GM18909 (cell line): ENCODE results near the gene GET3.
A peak's percentile ranks its signal among the peaks of the same experiment; 100 is the strongest.
"Not testable (repeated sequence)": the region's sequence is repeated elsewhere in the genome, so short reads cannot be mapped to it uniquely, and the experiment has no call there.

Experiments used
- ATAC-seq: cut with Tn5 transposase; IDR thresholded peaks from one replicate; pipeline ENCODE4 v1.9.1; 2021; ENCODE audit warnings: mild to moderate bottlenecking; ENCODE audit not compliant: unreplicated experiment, poor library complexity

The GET3 gene

GRCh38 chr19:12790628-12791344 lies 53.5 kb downstream of the GET3 start:
- ATAC-seq, result no peak

GRCh38 chr19:12791345-12792050 lies 54.2 kb downstream of the GET3 start, which contains the start of gene JUNB:
Gene JUNB, plus strand, starts transcription at chr19:12791486. Its CDS starts 286 bp downstream, at chr19:12791772.
- peak; percentile 36 for ATAC-seq

- ATAC-seq, result no peak
Observed at GRCh38 chr19:12792051-12792852, 55.0 kb downstream of the GET3 start.

DNA sequence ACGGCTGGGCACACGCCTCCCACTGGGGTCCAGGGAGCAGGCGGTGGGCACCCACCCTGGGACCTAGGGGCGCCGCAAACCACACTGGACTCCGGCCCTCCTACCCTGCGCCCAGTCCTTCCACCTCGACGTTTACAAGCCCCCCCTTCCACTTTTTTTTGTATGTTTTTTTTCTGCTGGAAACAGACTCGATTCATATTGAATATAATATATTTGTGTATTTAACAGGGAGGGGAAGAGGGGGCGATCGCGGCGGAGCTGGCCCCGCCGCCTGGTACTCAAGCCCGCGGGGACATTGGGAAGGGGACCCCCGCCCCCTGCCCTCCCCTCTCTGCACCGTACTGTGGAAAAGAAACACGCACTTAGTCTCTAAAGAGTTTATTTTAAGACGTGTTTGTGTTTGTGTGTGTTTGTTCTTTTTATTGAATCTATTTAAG lies 55.6 kb downstream of the GET3 start:
- no peak for ATAC-seq

DNA sequence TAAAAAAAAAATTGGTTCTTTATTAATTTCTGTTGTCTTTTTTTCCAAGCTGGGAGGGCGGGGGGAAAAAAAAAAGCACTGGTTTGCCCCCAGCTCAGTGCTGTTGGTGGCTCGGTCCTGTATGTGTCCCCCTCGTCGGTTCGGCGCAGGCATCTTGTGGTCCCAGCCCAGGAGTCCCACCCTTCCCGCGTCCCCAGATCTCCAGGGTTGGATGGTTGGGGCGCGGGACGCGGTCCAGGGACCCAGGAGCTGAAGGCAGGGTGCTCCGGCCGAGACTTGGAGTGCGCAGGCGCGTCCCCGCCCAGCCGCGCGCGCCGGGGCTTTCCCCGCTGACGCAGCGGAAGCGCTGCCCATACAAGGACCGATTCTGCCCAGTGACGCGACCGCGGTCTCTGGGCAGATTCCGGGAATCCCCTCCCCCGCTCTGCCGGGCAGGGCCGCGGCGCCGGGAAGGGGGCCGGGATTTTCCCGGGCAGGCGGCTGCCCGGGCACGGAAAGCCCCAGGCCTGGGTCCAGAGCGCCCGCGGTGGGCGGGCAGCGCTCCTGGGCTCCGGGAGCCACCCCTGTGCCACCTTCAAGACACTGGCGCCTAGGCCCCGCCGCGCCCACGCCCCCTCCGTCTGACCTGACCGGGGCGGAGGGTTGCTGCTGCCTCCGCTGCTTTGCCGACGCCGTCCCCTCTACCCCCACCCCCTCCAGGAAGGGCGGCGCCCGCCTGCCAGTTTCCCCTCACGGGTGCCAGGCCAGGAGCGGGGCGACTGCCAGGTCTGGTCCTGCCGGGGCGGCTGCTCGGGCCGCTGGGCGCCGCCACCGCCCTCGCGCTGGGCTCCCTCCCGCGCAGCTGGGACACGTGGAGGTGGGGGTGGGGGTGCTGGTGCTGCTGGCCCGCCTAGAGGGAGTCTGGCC lies 56.2 kb downstream of the GET3 start:
- ATAC-seq, result peak; percentile 38

DNA sequence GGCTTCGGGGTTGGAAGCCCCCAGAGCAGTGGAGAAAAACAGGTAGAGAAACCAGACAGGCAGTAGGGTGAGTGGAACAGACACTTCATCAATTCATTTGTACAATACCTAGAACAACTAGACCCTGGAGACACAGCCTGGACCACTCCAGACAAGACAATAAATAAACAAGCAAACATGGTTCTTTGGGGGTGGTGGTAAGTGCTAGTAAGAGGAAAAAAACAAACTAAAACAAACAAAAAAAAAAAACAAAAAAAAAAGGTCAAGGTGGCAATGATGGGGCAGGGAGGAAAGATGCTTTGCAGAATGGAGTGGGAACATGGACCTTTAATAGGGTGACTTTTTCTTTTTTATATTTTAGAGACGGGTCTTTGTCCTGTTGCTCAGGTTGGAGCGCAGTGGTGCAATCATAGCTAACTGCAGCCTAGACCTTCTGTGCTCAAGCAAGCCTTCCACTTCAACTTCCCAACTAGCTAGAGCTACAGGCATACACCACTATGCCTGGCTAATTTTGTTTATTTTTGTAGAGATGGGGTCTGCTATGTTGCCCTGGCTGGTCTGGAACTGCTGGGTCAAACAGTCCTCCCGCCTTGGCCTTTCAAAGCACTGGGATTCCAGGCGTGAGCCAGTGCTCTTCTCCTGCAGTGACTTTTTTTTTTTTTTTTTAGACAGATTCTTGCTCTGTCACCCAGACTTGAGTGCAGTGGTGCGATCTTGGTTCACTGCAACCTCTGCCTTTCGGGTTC lies 57.1 kb downstream of the GET3 start:
- ATAC-seq, result no peak

DNA sequence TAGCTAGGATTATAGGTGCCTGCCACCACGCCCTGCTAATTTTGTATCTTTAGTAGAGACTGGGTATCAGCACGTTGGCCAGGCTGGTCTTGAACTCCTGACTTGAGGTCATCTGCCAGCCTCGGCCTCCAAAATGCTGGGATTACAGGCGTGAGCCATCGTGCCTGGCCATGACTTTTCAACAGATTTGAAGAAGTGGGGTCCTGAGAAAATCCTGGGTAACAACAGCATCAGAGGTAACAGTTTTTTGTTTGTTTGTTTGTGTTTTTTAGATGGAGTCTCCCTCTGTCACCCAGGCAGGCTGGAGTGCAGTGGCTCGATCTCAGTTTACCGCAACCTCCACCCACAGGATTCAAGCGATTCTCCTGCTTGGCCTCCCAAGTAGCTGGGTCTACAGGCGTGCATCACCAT lies 57.7 kb downstream of the GET3 start:
- ATAC-seq, result no peak

DNA sequence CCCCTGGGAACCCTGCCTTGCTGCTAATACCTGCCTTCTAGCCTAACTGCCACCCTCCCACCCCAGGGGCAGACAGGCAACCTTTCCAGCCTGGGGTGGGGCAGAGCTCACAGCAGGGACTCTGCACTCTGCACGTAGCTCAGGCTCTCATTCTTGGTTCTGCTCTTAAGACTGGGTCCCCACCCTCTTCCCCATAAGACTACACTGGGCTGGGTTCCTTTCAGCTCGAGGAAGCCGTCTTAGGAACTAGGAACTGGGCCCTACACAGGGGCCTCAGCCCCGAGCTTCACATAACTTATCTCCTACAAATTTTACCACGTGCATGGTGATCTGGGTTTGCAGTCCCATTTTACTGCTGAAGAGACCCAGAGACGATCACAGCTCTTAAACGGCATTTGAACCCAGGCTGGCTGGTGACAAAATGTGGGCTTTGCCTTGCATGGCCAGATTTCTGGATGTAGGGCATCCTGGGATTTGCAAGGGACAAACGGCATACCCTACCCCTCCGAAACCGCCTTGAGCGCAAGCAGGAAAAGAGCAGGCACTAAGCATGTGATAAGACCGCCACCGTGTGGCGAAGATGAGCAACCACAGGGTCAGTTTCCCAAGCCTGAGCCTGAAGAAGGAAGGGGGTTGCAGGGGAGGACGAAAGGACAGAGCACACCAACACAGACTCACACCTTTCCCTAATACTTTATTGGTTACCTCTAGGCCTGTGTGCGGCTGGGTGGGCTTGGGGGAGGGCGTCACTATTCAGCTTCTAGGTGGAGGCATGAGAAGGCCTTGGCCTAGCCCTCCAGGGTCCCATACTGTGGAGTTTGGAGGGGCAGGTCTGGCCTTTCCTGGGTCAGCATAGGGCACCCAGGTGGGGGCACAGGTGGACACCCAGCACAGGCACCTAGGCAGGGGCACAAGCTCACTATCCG lies 59.1 kb downstream of the GET3 start:
- ATAC-seq, result no peak

- no peak for ATAC-seq
Observed at GRCh38 chr19:12797141-12797587, 59.9 kb downstream of the GET3 start.

DNA sequence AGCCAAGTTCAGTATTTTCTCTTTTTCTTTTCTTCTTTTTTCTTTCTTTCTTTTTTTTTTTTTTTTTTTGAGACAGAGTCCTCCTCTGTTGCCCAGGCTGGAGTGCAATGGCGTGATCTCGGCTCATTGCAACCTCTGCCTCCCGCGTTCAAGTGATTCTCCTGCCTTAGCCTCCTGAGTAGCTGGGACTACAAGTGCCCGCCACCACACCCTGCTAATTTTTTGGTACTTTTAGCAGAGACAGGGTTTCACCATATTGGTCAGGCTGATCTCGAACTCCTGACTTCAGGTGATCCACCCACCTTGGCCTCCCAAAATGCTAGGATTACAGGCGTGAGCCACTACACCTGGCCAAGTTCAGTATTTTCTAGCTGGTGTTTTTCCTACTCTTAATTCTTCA lies 60.3 kb downstream of the GET3 start:
- ATAC-seq, result not testable (repeated sequence)
